ENCODE data around the gene DSTN.

DSTN gene

GRCh38 chr20:17611540-17612286, 41.8 kb downstream of the DSTN start:
- H3K4me2 ChIP-seq (ENCODE audit: low read depth, low read length, poor library complexity, severe bottlenecking): no peak overlapping the region
- no peaks in the 10 kb centered on the region for H3F3A ChIP-seq (ENCODE audit: low read depth)
- no peaks in the 10 kb centered on the region for H3K9me3 ChIP-seq (ENCODE audit: insufficient read depth, low read depth, low read length)
- peaks cover 7% of the 10 kb centered on the region for H3K4me1 ChIP-seq (ENCODE audit: insufficient read depth, low read length, poor library complexity, severe bottlenecking)
- H3K9ac ChIP-seq (ENCODE audit: low read depth, low read length, poor library complexity, severe bottlenecking): no peak overlapping the region
- H3K79me2 ChIP-seq (ENCODE audit: insufficient read depth, low read length): no peaks in the 10 kb centered on the region
- H2AFZ ChIP-seq (ENCODE audit: low read length): no peak overlapping the region
- H3K4me3 ChIP-seq (ENCODE audit: low read length, poor library complexity, severe bottlenecking): no peak overlapping the region
- H3K9me2 ChIP-seq (replicated peaks; ENCODE audit: low read depth, low read length): no peaks in the 10 kb centered on the region
- no peaks in the 10 kb centered on the region for H4K20me1 ChIP-seq (ENCODE audit: insufficient read depth, low read length, poor library complexity, severe bottlenecking)
- no peaks in the 10 kb centered on the region for H3K27me3 ChIP-seq (ENCODE audit: insufficient read depth, low read length, poor library complexity, severe bottlenecking)
- peaks cover 38% of the 10 kb centered on the region; the same call in 1 of the 2 replicates for H3K36me3 ChIP-seq (ENCODE audit: insufficient read depth, low read length)
- peak; percentile 48 for TF ChIP-seq CTCF (conservative IDR thresholded peaks at IDR 0.05; ENCODE audit: low read length)
- TF ChIP-seq EZH2phosphoT487 (IDR thresholded peaks at IDR 0.05; ENCODE audit: borderline replicate concordance): no peak

- Histone ChIP-seq H4K20me1 (ENCODE audit: insufficient read depth, low read length, poor library complexity, severe bottlenecking) (no peaks in the 10 kb centered on the region), H3K4me3 (ENCODE audit: low read length, poor library complexity, severe bottlenecking) (no peak overlapping the region), H3K4me1 (ENCODE audit: insufficient read depth, low read length, poor library complexity, severe bottlenecking) (peaks cover 7% of the 10 kb centered on the region), H3K9me2 (replicated peaks; ENCODE audit: low read depth, low read length) (no peaks in the 10 kb centered on the region), H2AFZ (ENCODE audit: low read length) (no peak overlapping the region), H3K9ac (ENCODE audit: low read depth, low read length, poor library complexity, severe bottlenecking) (no peak overlapping the region), H3K9me3 (ENCODE audit: insufficient read depth, low read depth, low read length) (no peaks in the 10 kb centered on the region), H3K4me2 (ENCODE audit: low read depth, low read length, poor library complexity, severe bottlenecking) (no peak overlapping the region), H3F3A (ENCODE audit: low read depth) (no peaks in the 10 kb centered on the region), H3K27me3 (ENCODE audit: insufficient read depth, low read length, poor library complexity, severe bottlenecking) (no peaks in the 10 kb centered on the region), H3K36me3 (ENCODE audit: insufficient read depth, low read length) (peaks cover 35% of the 10 kb centered on the region; the same call in 1 of the 2 replicates), H3K79me2 (ENCODE audit: insufficient read depth, low read length) (no peaks in the 10 kb centered on the region)
- TF ChIP-seq CTCF (conservative IDR thresholded peaks at IDR 0.05; ENCODE audit: low read length): no peak
- TF ChIP-seq EZH2phosphoT487 (IDR thresholded peaks at IDR 0.05; ENCODE audit: borderline replicate concordance): no peak
These were observed 42.6 kb downstream of the DSTN start for GRCh38 chr20:17612287-17612991.

- peaks cover 31% of the 10 kb centered on the region; the same call in 1 of the 2 replicates for H3K36me3 ChIP-seq (ENCODE audit: insufficient read depth, low read length)
- TF ChIP-seq EZH2phosphoT487 (IDR thresholded peaks at IDR 0.05; ENCODE audit: borderline replicate concordance) (no peak), CTCF (conservative IDR thresholded peaks at IDR 0.05; ENCODE audit: low read length) (no peak)
- H3K9me3 ChIP-seq (ENCODE audit: insufficient read depth, low read depth, low read length): no peaks in the 10 kb centered on the region
- H3K9me2 ChIP-seq (replicated peaks; ENCODE audit: low read depth, low read length): no peaks in the 10 kb centered on the region
- no peaks in the 10 kb centered on the region for H4K20me1 ChIP-seq (ENCODE audit: insufficient read depth, low read length, poor library complexity, severe bottlenecking)
- peaks cover 7% of the 10 kb centered on the region for H3K4me1 ChIP-seq (ENCODE audit: insufficient read depth, low read length, poor library complexity, severe bottlenecking)
- no peak overlapping the region for H2AFZ ChIP-seq (ENCODE audit: low read length)
- H3K27me3 ChIP-seq (ENCODE audit: insufficient read depth, low read length, poor library complexity, severe bottlenecking): no peaks in the 10 kb centered on the region
- H3K9ac ChIP-seq (ENCODE audit: low read depth, low read length, poor library complexity, severe bottlenecking): no peak overlapping the region
- H3K4me3 ChIP-seq (ENCODE audit: low read length, poor library complexity, severe bottlenecking): no peak overlapping the region
- no peaks in the 10 kb centered on the region for H3F3A ChIP-seq (ENCODE audit: low read depth)
- H3K79me2 ChIP-seq (ENCODE audit: insufficient read depth, low read length): no peaks in the 10 kb centered on the region
- H3K4me2 ChIP-seq (ENCODE audit: low read depth, low read length, poor library complexity, severe bottlenecking): no peak overlapping the region
These were observed 43.1 kb downstream of the DSTN start for GRCh38 chr20:17612992-17613327.

Data from Loucy (cell line).